Mesodermal cell (in vitro differentiated cells): ENCODE results near the gene GLI3.
A peak's percentile ranks its signal among the peaks of the same experiment; 100 is the strongest.

Experiments
- H3K27ac ChIP-seq: 2 replicates; pipeline ENCODE4 v1.7.0; 2013; ENCODE audit warnings: mild to moderate bottlenecking, low read depth, low read length, moderate library complexity; ENCODE audit not compliant: severe bottlenecking
- H3K36me3 ChIP-seq: 2 replicates; pipeline ENCODE4 v1.7.1; 2013; ENCODE audit warnings: mild to moderate bottlenecking, low read length, moderate library complexity; ENCODE audit not compliant: control insufficient read depth, insufficient read depth
- H3K4me1 ChIP-seq: one replicate; pipeline ENCODE4 v1.7.1; 2013; ENCODE audit warnings: mild to moderate bottlenecking, low read length; ENCODE audit not compliant: insufficient read depth, control insufficient read depth, poor library complexity, severe bottlenecking
- H3K4me3 ChIP-seq: 2 replicates; pipeline ENCODE4 v1.7.0; 2013; ENCODE audit warnings: low read length, control low read depth, mild to moderate bottlenecking; ENCODE audit not compliant: insufficient read depth, poor library complexity, severe bottlenecking; ENCODE audit errors: extremely low read depth
- H3K9me3 ChIP-seq: 2 replicates; pipeline ENCODE4 v1.7.1; 2013; ENCODE audit warnings: mild to moderate bottlenecking, low read length, moderate library complexity; ENCODE audit not compliant: control insufficient read depth
- WGBS, 2 experiments: methylation state at CpG; one replicate each; pipeline ENCODE4 v1.1.5; 2013; ENCODE audit warnings: missing lambda C conversion rate in 2 of 2; ENCODE audit not compliant: insufficient coverage in 2 of 2; 5-methylcytosine and 5-hydroxymethylcytosine counted together

Gene GLI3

GRCh38 chr7:42126475-42127231 is 110.4 kb downstream of the GLI3 start:
- H3K27ac ChIP-seq = peak overlapping the region; percentile 46
- no peaks in the 10 kb centered on the region for H3K9me3 ChIP-seq
- peaks cover 14% of the 10 kb centered on the region for H3K36me3 ChIP-seq
- no peaks in the 10 kb centered on the region for H3K4me1 ChIP-seq
- H3K4me3 ChIP-seq = no peak overlapping the region
- 81 to 91% methylated on average over 4 to 5 of the region's 6 CpGs for WGBS, 2 experiments

GRCh38 chr7:42125321-42125720 is 111.7 kb downstream of the GLI3 start:
- H3K4me3 ChIP-seq = no peak overlapping the region
- H3K9me3 ChIP-seq = no peaks in the 10 kb centered on the region
- H3K4me1 ChIP-seq = no peaks in the 10 kb centered on the region
- H3K27ac ChIP-seq = no peak overlapping the region
- H3K36me3 ChIP-seq = peaks cover 14% of the 10 kb centered on the region
- 63 to 68% methylated on average over 8 of the region's 8 CpGs for WGBS, 2 experiments

- no peak overlapping the region for H3K4me3 ChIP-seq
- peaks cover 10% of the 10 kb centered on the region for H3K36me3 ChIP-seq
- no peaks in the 10 kb centered on the region for H3K4me1 ChIP-seq
- 93 to 94% methylated on average over 5 to 6 of the region's 6 CpGs for WGBS, 2 experiments
- no peak overlapping the region for H3K27ac ChIP-seq
- no peaks in the 10 kb centered on the region for H3K9me3 ChIP-seq
These were observed 113.3 kb downstream of the GLI3 start for GRCh38 chr7:42123716-42124115.

- H3K9me3 ChIP-seq = no peaks in the 10 kb centered on the region
- H3K36me3 ChIP-seq = peaks cover 11% of the 10 kb centered on the region
- no peaks in the 10 kb centered on the region for H3K4me1 ChIP-seq
- 89 to 100% methylated on average over 6 to 8 of the region's 8 CpGs for WGBS, 2 experiments
- H3K27ac ChIP-seq = no peak overlapping the region
- H3K4me3 ChIP-seq = no peak overlapping the region
These were observed 116.8 kb downstream of the GLI3 start for GRCh38 chr7:42120191-42120590.

- 86 to 96% methylated on average over 4 of the region's 4 CpGs for WGBS, 2 experiments
- H3K4me3 ChIP-seq = no peak overlapping the region
- H3K9me3 ChIP-seq = no peaks in the 10 kb centered on the region
- no peaks in the 10 kb centered on the region for H3K4me1 ChIP-seq
- peaks cover 7% of the 10 kb centered on the region for H3K36me3 ChIP-seq
- H3K27ac ChIP-seq = peak overlapping the region; percentile 42
These were observed 119.8 kb downstream of the GLI3 start for GRCh38 chr7:42117201-42117600.

GRCh38 chr7:42115795-42116194 is 121.2 kb downstream of the GLI3 start:
- 71% methylated on average over 1 of the region's 2 CpGs; no CpG with 5 or more reads in 1 of the 2 experiments for WGBS, 2 experiments

GRCh38 chr7:42110333-42110732 is 126.7 kb downstream of the GLI3 start:
- no peaks in the 10 kb centered on the region for H3K9me3 ChIP-seq
- H3K4me1 ChIP-seq = peaks cover 40% of the 10 kb centered on the region
- no peak overlapping the region for H3K27ac ChIP-seq
- H3K36me3 ChIP-seq = peaks cover 25% of the 10 kb centered on the region
- WGBS, 2 experiments = 100% methylated on average over 2 to 3 of the region's 5 CpGs
- H3K4me3 ChIP-seq = no peak overlapping the region

More at GRCh38 chr7:42115795-42116194, 121.2 kb downstream of the GLI3 start:
- Histone ChIP-seq H3K36me3 (peaks cover 17% of the 10 kb centered on the region), H3K4me1 (no peaks in the 10 kb centered on the region), H3K9me3 (no peaks in the 10 kb centered on the region), H3K27ac (no peak overlapping the region), H3K4me3 (no peak overlapping the region)

- H3K27ac ChIP-seq = peak overlapping the region; percentile 74
- peaks cover 33% of the 10 kb centered on the region for H3K36me3 ChIP-seq
- WGBS, 2 experiments = 65 to 71% methylated on average over 6 of the region's 7 CpGs
- peaks cover 40% of the 10 kb centered on the region for H3K4me1 ChIP-seq
- H3K4me3 ChIP-seq = no peak overlapping the region
- no peaks in the 10 kb centered on the region for H3K9me3 ChIP-seq
These were observed 128.0 kb downstream of the GLI3 start for GRCh38 chr7:42108803-42109528.

GRCh38 chr7:42107484-42108240 is 129.3 kb downstream of the GLI3 start:
- peaks cover 46% of the 10 kb centered on the region for H3K36me3 ChIP-seq
- 55 to 65% methylated on average over 5 of the region's 10 CpGs for WGBS, 2 experiments
- no peak overlapping the region for H3K4me3 ChIP-seq
- peaks cover 40% of the 10 kb centered on the region for H3K4me1 ChIP-seq
- H3K9me3 ChIP-seq = no peaks in the 10 kb centered on the region
- peak overlapping the region; percentile 74 for H3K27ac ChIP-seq

GRCh38 chr7:42106562-42106961 is 130.4 kb downstream of the GLI3 start:
- Histone ChIP-seq H3K27ac (peak overlapping the region; percentile 32), H3K4me3 (no peak overlapping the region), H3K4me1 (peaks cover 40% of the 10 kb centered on the region), H3K36me3 (peaks cover 49% of the 10 kb centered on the region), H3K9me3 (no peaks in the 10 kb centered on the region)
- 40% methylated on average over 1 of the region's 3 CpGs; no CpG with 5 or more reads in 1 of the 2 experiments for WGBS, 2 experiments
